ENCODE measurements around the gene MADCAM1.

DNA sequence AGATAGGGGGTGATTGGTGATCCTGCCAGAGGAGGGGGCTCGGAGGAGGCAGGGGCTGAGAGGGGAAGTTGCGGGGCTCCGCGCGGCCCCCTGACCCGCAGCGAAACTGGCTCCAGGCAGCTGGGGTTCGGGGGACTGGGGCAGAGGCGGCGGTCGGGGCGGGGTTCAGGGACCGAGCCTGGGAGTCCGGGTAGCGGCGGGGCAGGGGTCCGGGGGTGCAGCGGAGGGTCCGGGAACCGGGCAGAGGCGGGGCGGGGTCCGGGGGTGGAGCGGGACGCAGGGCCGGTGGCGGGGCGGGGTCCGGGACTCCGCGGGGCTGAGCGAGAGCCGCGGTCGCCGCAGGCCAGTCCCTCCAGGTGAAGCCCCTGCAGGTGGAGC lies 1.2 kb downstream of the MADCAM1 start:
- TF ChIP-seq POLR2A (IDR thresholded peaks at IDR 0.05; ENCODE audit: low read depth, low read length) = no peak
- no peak for TF ChIP-seq POU2F2 (IDR thresholded peaks at IDR 0.05; ENCODE audit: low read depth, low read length)
- TF ChIP-seq TAF1 (IDR thresholded peaks at IDR 0.05; ENCODE audit: low read depth, low read length) = no peak
- no peak for TF ChIP-seq POLR2AphosphoS5 (IDR thresholded peaks at IDR 0.05; ENCODE audit: low read depth, low read length)
- no peak for TF ChIP-seq SPI1 (IDR thresholded peaks at IDR 0.05; ENCODE audit: low read depth, low read length)
- no peak for TF ChIP-seq PAX5 (IDR thresholded peaks at IDR 0.05; ENCODE audit: insufficient read depth, low read length, severe bottlenecking)
